ENCODE results near the gene CIAO2A.
"Not testable (repeated sequence)": the region's sequence is repeated elsewhere in the genome, so short reads cannot be mapped to it uniquely, and the experiment has no call there.

CIAO2A gene

DNA sequence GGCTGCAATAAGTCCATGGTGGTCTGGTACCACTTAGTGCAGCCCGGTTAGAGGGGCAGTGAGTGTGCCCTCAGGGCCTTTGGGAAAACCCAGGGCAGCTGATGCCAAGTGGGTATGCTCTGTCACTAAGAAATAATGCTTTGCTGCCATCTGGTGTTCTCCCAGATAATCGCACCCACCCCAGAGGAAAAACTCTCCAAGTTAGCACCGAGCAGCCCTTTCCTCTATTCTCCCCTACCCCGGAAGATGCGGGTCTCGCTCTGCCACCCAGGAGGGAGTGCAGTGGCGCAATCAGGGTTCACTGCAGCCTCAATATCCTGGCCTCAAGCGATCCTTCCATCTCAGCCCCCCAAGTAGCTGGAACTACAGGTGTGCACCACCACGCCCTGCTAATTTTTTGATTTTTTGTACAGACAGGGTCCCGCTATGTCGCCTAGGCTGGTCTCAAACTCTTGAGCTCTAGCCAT, 26.0 kb downstream of the CIAO2A start:
- H3K9ac ChIP-seq (ENCODE audit: low read length) = no peak overlapping the region
- TF ChIP-seq EZH2phosphoT487 (IDR thresholded peaks at IDR 0.05; ENCODE audit: low read depth) = no peak
- TF ChIP-seq, protein P1, sequence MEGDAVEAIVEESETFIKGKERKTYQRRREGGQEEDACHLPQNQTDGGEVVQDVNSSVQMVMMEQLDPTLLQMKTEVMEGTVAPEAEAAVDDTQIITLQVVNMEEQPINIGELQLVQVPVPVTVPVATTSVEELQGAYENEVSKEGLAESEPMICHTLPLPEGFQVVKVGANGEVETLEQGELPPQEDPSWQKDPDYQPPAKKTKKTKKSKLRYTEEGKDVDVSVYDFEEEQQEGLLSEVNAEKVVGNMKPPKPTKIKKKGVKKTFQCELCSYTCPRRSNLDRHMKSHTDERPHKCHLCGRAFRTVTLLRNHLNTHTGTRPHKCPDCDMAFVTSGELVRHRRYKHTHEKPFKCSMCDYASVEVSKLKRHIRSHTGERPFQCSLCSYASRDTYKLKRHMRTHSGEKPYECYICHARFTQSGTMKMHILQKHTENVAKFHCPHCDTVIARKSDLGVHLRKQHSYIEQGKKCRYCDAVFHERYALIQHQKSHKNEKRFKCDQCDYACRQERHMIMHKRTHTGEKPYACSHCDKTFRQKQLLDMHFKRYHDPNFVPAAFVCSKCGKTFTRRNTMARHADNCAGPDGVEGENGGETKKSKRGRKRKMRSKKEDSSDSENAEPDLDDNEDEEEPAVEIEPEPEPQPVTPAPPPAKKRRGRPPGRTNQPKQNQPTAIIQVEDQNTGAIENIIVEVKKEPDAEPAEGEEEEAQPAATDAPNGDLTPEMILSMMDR (IDR thresholded peaks at IDR 0.05; ENCODE audit: low read depth, low read length) = peak; percentile 76
- H3K4me1 ChIP-seq (ENCODE audit: low read length) = peaks cover 6% of the 10 kb centered on the region; the same call in 1 of the 2 replicates
- no peak overlapping the region for H3K27ac ChIP-seq (ENCODE audit: low read length)
- H3K9me3 ChIP-seq (ENCODE audit: insufficient read depth, low read length) = no peaks in the 10 kb centered on the region
- no peaks in the 10 kb centered on the region for H3K27me3 ChIP-seq (ENCODE audit: low read depth, low read length)
- H3K4me2 ChIP-seq (ENCODE audit: low read length) = peak overlapping the region; percentile 60
- H2AFZ ChIP-seq (ENCODE audit: low read depth, low read length) = no peak overlapping the region
- H3K36me3 ChIP-seq (replicated peaks; ENCODE audit: low read depth, low read length) = peaks cover 17% of the 10 kb centered on the region
- no peaks in the 10 kb centered on the region for H4K20me1 ChIP-seq (ENCODE audit: insufficient read depth, low read length)
- 0 out of 2 replicates have a peak overlapping the region, but pooled peaks have one; percentile 14 for H3K4me3 ChIP-seq (ENCODE audit: low read length)
- H3K79me2 ChIP-seq (ENCODE audit: low read length) = no peaks in the 10 kb centered on the region

- no peak overlapping the region for H2AFZ ChIP-seq (ENCODE audit: low read depth, low read length)
- no peaks in the 10 kb centered on the region for H3K27me3 ChIP-seq (ENCODE audit: low read depth, low read length)
- no peaks in the 10 kb centered on the region for H3K9me3 ChIP-seq (ENCODE audit: insufficient read depth, low read length)
- no peaks in the 10 kb centered on the region for H3K79me2 ChIP-seq (ENCODE audit: low read length)
- H3K4me1 ChIP-seq (ENCODE audit: low read length) = peaks cover 6% of the 10 kb centered on the region; the same call in 1 of the 2 replicates
- no peak for TF ChIP-seq EZH2phosphoT487 (IDR thresholded peaks at IDR 0.05; ENCODE audit: low read depth)
- TF ChIP-seq, protein P1 (IDR thresholded peaks at IDR 0.05; ENCODE audit: low read depth, low read length) = no peak
- no peak overlapping the region for H3K4me3 ChIP-seq (ENCODE audit: low read length)
- H3K27ac ChIP-seq (ENCODE audit: low read length) = no peak overlapping the region
- H4K20me1 ChIP-seq (ENCODE audit: insufficient read depth, low read length) = no peaks in the 10 kb centered on the region
- H3K9ac ChIP-seq (ENCODE audit: low read length) = no peak overlapping the region
- peaks cover 10% of the 10 kb centered on the region for H3K36me3 ChIP-seq (replicated peaks; ENCODE audit: low read depth, low read length)
- H3K4me2 ChIP-seq (ENCODE audit: low read length) = no peak overlapping the region
These were observed 27.2 kb downstream of the CIAO2A start for GRCh38 chr15:64066451-64066850.

DNA sequence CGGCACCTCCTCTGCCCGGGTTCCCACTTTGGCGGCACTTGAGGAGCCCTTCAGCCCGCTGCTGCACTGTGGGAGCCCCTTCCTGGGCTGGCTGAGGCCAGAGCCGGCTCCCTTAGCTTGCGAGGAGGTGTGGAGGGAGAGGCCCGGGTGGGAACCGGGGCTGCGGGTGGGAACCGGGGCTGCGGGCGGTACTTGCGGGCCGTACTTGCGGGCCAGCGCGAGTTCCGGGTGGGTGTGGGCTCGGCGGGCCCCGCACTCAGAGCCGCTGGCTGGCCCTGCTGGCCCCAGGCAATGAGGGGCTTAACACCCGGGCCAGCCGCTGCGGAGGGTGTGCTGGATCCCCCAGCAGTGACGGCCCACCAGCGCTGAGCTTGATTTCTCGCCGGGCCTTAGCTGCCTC, 32.9 kb downstream of the CIAO2A start:
- TF ChIP-seq EZH2phosphoT487 (IDR thresholded peaks at IDR 0.05; ENCODE audit: low read depth) = no peak
- TF ChIP-seq, protein P1 (IDR thresholded peaks at IDR 0.05; ENCODE audit: low read depth, low read length) = no peak
- Histone ChIP-seq H2AFZ (ENCODE audit: low read depth, low read length) (no peak overlapping the region), H3K36me3 (replicated peaks; ENCODE audit: low read depth, low read length) (no peaks in the 10 kb centered on the region), H3K27ac (ENCODE audit: low read length) (no peak overlapping the region), H3K79me2 (ENCODE audit: low read length) (no peaks in the 10 kb centered on the region), H3K9ac (ENCODE audit: low read length) (no peak overlapping the region), H3K4me1 (ENCODE audit: low read length) (peaks cover 5% of the 10 kb centered on the region), H3K4me3 (ENCODE audit: low read length) (no peak overlapping the region), H4K20me1 (ENCODE audit: insufficient read depth, low read length) (no peaks in the 10 kb centered on the region), H3K27me3 (ENCODE audit: low read depth, low read length) (no peaks in the 10 kb centered on the region), H3K4me2 (ENCODE audit: low read length) (no peak overlapping the region), H3K9me3 (ENCODE audit: insufficient read depth, low read length) (no peaks in the 10 kb centered on the region)

DNA sequence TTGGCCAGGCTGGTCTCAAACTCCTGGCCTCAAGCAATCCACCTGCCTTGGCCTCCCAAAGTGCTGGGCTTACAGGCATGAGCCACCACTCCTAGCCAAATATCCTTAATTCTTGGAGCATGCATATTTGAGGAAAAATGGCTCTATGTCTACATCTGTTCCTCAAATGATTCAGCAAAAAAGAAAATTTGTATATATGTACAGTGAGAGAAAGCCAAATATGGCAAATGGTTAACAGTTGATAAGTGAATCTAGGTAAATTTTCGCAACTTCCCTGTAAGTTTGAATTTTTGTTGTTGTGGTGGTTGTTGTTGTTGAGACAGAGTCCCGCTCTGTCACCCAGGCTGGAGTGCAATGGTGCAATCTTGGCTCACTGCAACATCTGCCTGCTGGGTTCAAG, 34.5 kb downstream of the CIAO2A start:
- H2AFZ ChIP-seq (ENCODE audit: low read depth, low read length) = not testable (repeated sequence)

GRCh38 chr15:64058279-64058678, 35.4 kb downstream of the CIAO2A start:
- H4K20me1 ChIP-seq (ENCODE audit: insufficient read depth, low read length) = no peaks in the 10 kb centered on the region
- H3K27ac ChIP-seq (ENCODE audit: low read length) = no peak overlapping the region
- H2AFZ ChIP-seq (ENCODE audit: low read depth, low read length) = no peak overlapping the region
- H3K9me3 ChIP-seq (ENCODE audit: insufficient read depth, low read length) = no peaks in the 10 kb centered on the region
- no peaks in the 10 kb centered on the region for H3K79me2 ChIP-seq (ENCODE audit: low read length)
- H3K27me3 ChIP-seq (ENCODE audit: low read depth, low read length) = no peaks in the 10 kb centered on the region
- no peak overlapping the region for H3K4me2 ChIP-seq (ENCODE audit: low read length)
- no peak overlapping the region for H3K4me3 ChIP-seq (ENCODE audit: low read length)
- no peaks in the 10 kb centered on the region for H3K36me3 ChIP-seq (replicated peaks; ENCODE audit: low read depth, low read length)
- TF ChIP-seq, protein P1 (IDR thresholded peaks at IDR 0.05; ENCODE audit: low read depth, low read length) = no peak
- no peak for TF ChIP-seq EZH2phosphoT487 (IDR thresholded peaks at IDR 0.05; ENCODE audit: low read depth)
- peaks cover 5% of the 10 kb centered on the region for H3K4me1 ChIP-seq (ENCODE audit: low read length)
- no peak overlapping the region for H3K9ac ChIP-seq (ENCODE audit: low read length)

More for the DNA sequence above, 34.5 kb downstream of the CIAO2A start:
- not testable (repeated sequence) for H3K79me2 ChIP-seq (ENCODE audit: low read length); H3K9me3 ChIP-seq (ENCODE audit: insufficient read depth, low read length); H3K4me2 ChIP-seq (ENCODE audit: low read length); H3K36me3 ChIP-seq (replicated peaks; ENCODE audit: low read depth, low read length); H3K4me3 ChIP-seq (ENCODE audit: low read length); H3K27ac ChIP-seq (ENCODE audit: low read length); H3K4me1 ChIP-seq (ENCODE audit: low read length); H3K9ac ChIP-seq (ENCODE audit: low read length); H4K20me1 ChIP-seq (ENCODE audit: insufficient read depth, low read length); H3K27me3 ChIP-seq (ENCODE audit: low read depth, low read length)

DNA sequence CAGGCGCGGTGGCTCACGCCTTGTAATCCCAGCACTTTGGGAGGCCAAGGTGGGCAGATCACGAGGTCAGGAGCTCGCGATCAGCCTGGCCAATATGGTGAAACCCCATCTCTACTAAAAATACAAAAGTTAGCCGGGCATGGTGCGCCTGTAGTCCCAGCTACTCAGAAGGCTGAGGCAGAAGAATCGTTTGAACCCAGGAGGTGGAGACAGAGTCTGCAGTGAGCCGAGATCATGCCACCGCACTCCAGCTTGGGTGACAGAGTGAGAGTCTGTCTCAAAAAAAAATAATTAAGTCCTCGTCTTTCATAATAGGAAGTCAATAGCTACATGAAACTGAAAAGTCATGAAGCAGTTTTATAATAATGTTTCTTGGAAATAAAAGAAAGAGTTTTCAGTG, 40.0 kb downstream of the CIAO2A start:
- H3K9me3 ChIP-seq (ENCODE audit: insufficient read depth, low read length); H3K4me3 ChIP-seq (ENCODE audit: low read length); H3K36me3 ChIP-seq (replicated peaks; ENCODE audit: low read depth, low read length); H4K20me1 ChIP-seq (ENCODE audit: insufficient read depth, low read length); H2AFZ ChIP-seq (ENCODE audit: low read depth, low read length); H3K27me3 ChIP-seq (ENCODE audit: low read depth, low read length); H3K27ac ChIP-seq (ENCODE audit: low read length); H3K4me2 ChIP-seq (ENCODE audit: low read length); H3K9ac ChIP-seq (ENCODE audit: low read length); H3K79me2 ChIP-seq (ENCODE audit: low read length): not testable (repeated sequence)
- peaks cover 10% of the 10 kb centered on the region for H3K4me1 ChIP-seq (ENCODE audit: low read length)
